Activated CD8-positive, alpha-beta T cell treated with anti-CD3 and anti-CD28 coated beads for 36 hours (primary cell): ENCODE measurements around the gene CRTC1. TPM values are rescaled to one million over a fixed set of nuclear protein-coding genes. Genes with fewer than 3 reads are reported as not detected.

ENCODE experiments used
- ATAC-seq: fragments of 200-7000 bp; cut with Tn5 transposase; one replicate; pipeline ENCODE4 v1.10.0; 2021; ENCODE audit warnings: mild to moderate bottlenecking, moderate library complexity
- CTCF ChIA-PET: fragments of 350-600 bp; sonication (Branson Sonifier 250); formaldehyde crosslinking; loops from one replicate; lab custom pipeline; 2021; ENCODE audit warnings: antibody characterized with exemption; lab: Charles Lee
- POLR2A ChIA-PET: fragments of 350-600 bp; sonication (Branson Sonifier 250); formaldehyde crosslinking; loops from one replicate; lab custom pipeline; 2021; ENCODE audit warnings: antibody characterized with exemption; lab: Charles Lee
- DNase-seq: peaks from one replicate; pipeline ENCODE4 v3.0.0-alpha.2; 2020
- H3K27ac Mint-ChIP-seq: one replicate; pipeline ENCODE4 v1.8.0; 2021; ENCODE audit warnings: mild to moderate bottlenecking, mixed read lengths
- H3K27me3 Mint-ChIP-seq: one replicate; pipeline ENCODE4 v1.8.0; 2021; ENCODE audit warnings: mixed read lengths
- H3K36me3 Mint-ChIP-seq: one replicate; pipeline ENCODE4 v1.8.0; 2021; ENCODE audit warnings: low read depth, mixed read lengths
- H3K4me1 Mint-ChIP-seq: one replicate; pipeline ENCODE4 v1.8.0; 2021; ENCODE audit warnings: low read depth, mixed read lengths
- H3K4me3 Mint-ChIP-seq: one replicate; pipeline ENCODE4 v1.8.0; 2021; ENCODE audit warnings: mild to moderate bottlenecking, moderate library complexity, mixed read lengths
- H3K9me3 Mint-ChIP-seq: one replicate; pipeline ENCODE4 v1.8.0; 2021; ENCODE audit warnings: mixed read lengths
- CTCF ChIP-seq: fragments of 200-600 bp; IDR thresholded peaks from one replicate; pipeline ENCODE4 v1.8.0; 2022; ENCODE audit warnings: antibody characterized with exemption, mild to moderate bottlenecking
- intact Hi-C: fragments of 100-400 bp; cut with micrococcal nuclease; formaldehyde crosslinking; loops from one replicate; pipeline ENCODE4 v1.10.0; 2022
- total RNA-seq, 2 experiments: library from RNA; stranded (reverse); gene quantifications; one replicate each; pipeline ENCODE4 v1.2.3, GENCODE V29; 2021

The CRTC1 gene
- total RNA-seq, 2 experiments from 2014 or later = 4.4 to 4.5 TPM

- Mint-ChIP-seq H3K9me3 (no peaks in the 10 kb centered on the region), H3K36me3 (no peaks in the 10 kb centered on the region), H3K4me3 (no peak overlapping the region), H3K4me1 (peaks cover 4% of the 10 kb centered on the region), H3K27ac (no peak overlapping the region), H3K27me3 (no peaks in the 10 kb centered on the region)
- no peak for TF ChIP-seq CTCF
- POLR2A ChIA-PET = interaction anchor here (0.6 kb wide), 1 partner anchor 143 kb away, joined by 3 read pairs; the partner anchor contains the start of gene COPE
- CTCF ChIA-PET = no interaction called here
- no peak for DNase-seq
- ATAC-seq = no peak
- intact Hi-C loops = no loop called here
Observed at GRCh38 chr19:18775586-18776287, 92.3 kb downstream of the CRTC1 start.

- ATAC-seq (no peak), DNase-seq (no peak)
- peaks cover 4% of the 10 kb centered on the region for H3K4me1 Mint-ChIP-seq
- CTCF ChIA-PET = no interaction called here
- H3K36me3 Mint-ChIP-seq = no peaks in the 10 kb centered on the region
- H3K27me3 Mint-ChIP-seq = no peaks in the 10 kb centered on the region
- no peak overlapping the region for H3K4me3 Mint-ChIP-seq
- POLR2A ChIA-PET = no interaction called here
- no peak overlapping the region for H3K27ac Mint-ChIP-seq
- no peaks in the 10 kb centered on the region for H3K9me3 Mint-ChIP-seq
- intact Hi-C loops = no loop called here
- TF ChIP-seq CTCF = no peak
Observed at GRCh38 chr19:18776288-18776594, 92.8 kb downstream of the CRTC1 start.

GRCh38 chr19:18776736-18777135 lies 93.3 kb downstream of the CRTC1 start:
- H3K27me3 Mint-ChIP-seq = no peaks in the 10 kb centered on the region
- no peaks in the 10 kb centered on the region for H3K9me3 Mint-ChIP-seq
- ATAC-seq = peak; percentile 57
- H3K4me1 Mint-ChIP-seq = peaks cover 4% of the 10 kb centered on the region
- no peaks in the 10 kb centered on the region for H3K36me3 Mint-ChIP-seq
- no peak overlapping the region for H3K4me3 Mint-ChIP-seq
- peak; percentile 24 for DNase-seq
- no peak for TF ChIP-seq CTCF
- CTCF ChIA-PET = interaction anchor here (1.2 kb wide), 1 partner anchor 71 kb away, joined by 4 read pairs; no protein-coding TSS in a partner anchor
- intact Hi-C loops = no loop called here
- no peak overlapping the region for H3K27ac Mint-ChIP-seq
- POLR2A ChIA-PET = no interaction called here

GRCh38 chr19:18777301-18778075 lies 94.0 kb downstream of the CRTC1 start:
- intact Hi-C loops = no loop called here
- Mint-ChIP-seq H3K9me3 (no peaks in the 10 kb centered on the region), H3K4me3 (no peak overlapping the region), H3K27me3 (no peaks in the 10 kb centered on the region), H3K27ac (no peak overlapping the region), H3K36me3 (no peaks in the 10 kb centered on the region), H3K4me1 (peaks cover 4% of the 10 kb centered on the region)
- CTCF ChIA-PET = interaction anchor here (1.2 kb wide), 1 partner anchor 70 kb away, joined by 4 read pairs; no protein-coding TSS in a partner anchor
- POLR2A ChIA-PET = interaction anchor here (0.6 kb wide), 1 partner anchor 52 kb away, joined by 3 read pairs; no protein-coding TSS in a partner anchor
- no peak for TF ChIP-seq CTCF
- ATAC-seq (no peak), DNase-seq (no peak)

GRCh38 chr19:18778076-18778389 lies 94.6 kb downstream of the CRTC1 start:
- Mint-ChIP-seq H3K4me3 (no peak overlapping the region), H3K4me1 (peaks cover 4% of the 10 kb centered on the region), H3K36me3 (no peaks in the 10 kb centered on the region), H3K27me3 (no peaks in the 10 kb centered on the region), H3K9me3 (no peaks in the 10 kb centered on the region), H3K27ac (no peak overlapping the region)
- no peak for DNase-seq
- intact Hi-C loops = no loop called here
- TF ChIP-seq CTCF = no peak
- ATAC-seq = no peak
- CTCF ChIA-PET = no interaction called here
- POLR2A ChIA-PET = interaction anchor here (0.6 kb wide), 1 partner anchor 52 kb away, joined by 3 read pairs; no protein-coding TSS in a partner anchor
